ENCODE data around the gene RFX8. TPM values are rescaled to one million over a fixed set of nuclear protein-coding genes. Genes with fewer than 3 reads are reported as not detected.
"Not testable (repeated sequence)": the region's sequence is repeated elsewhere in the genome, so short reads cannot be mapped to it uniquely, and the experiment has no call there.

The RFX8 gene
- total RNA-seq, 1 experiment from 2014 or later: not detected

DNA sequence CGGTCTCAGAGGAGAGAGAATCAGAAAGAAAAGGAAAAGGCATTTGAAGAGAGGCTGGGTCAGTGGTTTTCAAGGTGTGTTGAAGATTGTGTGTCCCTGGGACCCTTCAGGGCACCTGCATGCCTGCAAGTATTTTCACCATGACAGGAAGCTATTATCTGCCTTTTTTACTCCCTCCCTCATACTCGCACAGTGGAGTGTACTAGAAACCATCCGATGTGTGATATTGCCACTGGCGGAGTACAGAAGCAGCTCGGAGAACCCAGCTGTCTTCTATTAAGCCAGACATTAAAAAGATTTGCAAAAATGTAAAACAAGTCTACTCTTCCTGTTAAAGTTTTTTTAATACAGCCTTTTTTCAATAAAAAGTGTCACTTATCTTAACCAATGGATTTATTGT, 33.7 kb upstream of the RFX8 start:
- TF ChIP-seq, protein P1, sequence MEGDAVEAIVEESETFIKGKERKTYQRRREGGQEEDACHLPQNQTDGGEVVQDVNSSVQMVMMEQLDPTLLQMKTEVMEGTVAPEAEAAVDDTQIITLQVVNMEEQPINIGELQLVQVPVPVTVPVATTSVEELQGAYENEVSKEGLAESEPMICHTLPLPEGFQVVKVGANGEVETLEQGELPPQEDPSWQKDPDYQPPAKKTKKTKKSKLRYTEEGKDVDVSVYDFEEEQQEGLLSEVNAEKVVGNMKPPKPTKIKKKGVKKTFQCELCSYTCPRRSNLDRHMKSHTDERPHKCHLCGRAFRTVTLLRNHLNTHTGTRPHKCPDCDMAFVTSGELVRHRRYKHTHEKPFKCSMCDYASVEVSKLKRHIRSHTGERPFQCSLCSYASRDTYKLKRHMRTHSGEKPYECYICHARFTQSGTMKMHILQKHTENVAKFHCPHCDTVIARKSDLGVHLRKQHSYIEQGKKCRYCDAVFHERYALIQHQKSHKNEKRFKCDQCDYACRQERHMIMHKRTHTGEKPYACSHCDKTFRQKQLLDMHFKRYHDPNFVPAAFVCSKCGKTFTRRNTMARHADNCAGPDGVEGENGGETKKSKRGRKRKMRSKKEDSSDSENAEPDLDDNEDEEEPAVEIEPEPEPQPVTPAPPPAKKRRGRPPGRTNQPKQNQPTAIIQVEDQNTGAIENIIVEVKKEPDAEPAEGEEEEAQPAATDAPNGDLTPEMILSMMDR (IDR thresholded peaks at IDR 0.05; ENCODE audit: insufficient read depth in 1 of 2, low read depth in 1 of 2, low read length in 1 of 2, severe bottlenecking in 1 of 2, unreplicated experiment in 1 of 2): no peak
- H3K4me1 ChIP-seq: no peaks in the 10 kb centered on the region
- ChIA-PET POLR2A (no interaction called here), CTCF (no interaction called here)
- no peak overlapping the region for H3K4me3 ChIP-seq (ENCODE audit: low read depth, low read length)
- H3K9me3 Mint-ChIP-seq (ENCODE audit: unreplicated experiment): no peaks in the 10 kb centered on the region
- no peaks in the 10 kb centered on the region for H3K36me3 ChIP-seq (ENCODE audit: control insufficient read depth, insufficient read depth, low read length)
- no peaks in the 10 kb centered on the region for H3K27me3 ChIP-seq (replicated peaks; ENCODE audit: control insufficient read depth, insufficient read depth, low read length)
- BruUV-seq (replicated peaks): no TSS peak
- no peak overlapping the region for H3K4me3 Mint-ChIP-seq (ENCODE audit: unreplicated experiment)
- no peaks in the 10 kb centered on the region for H3K9me3 ChIP-seq
- intact Hi-C loops (cut with micrococcal nuclease; ENCODE audit: unreplicated experiment): no loop called here
- no peaks in the 10 kb centered on the region for H3K4me1 Mint-ChIP-seq (ENCODE audit: low read depth, unreplicated experiment)
- H3K36me3 Mint-ChIP-seq (ENCODE audit: insufficient read depth, unreplicated experiment): no peaks in the 10 kb centered on the region
- H3K27me3 Mint-ChIP-seq (ENCODE audit: insufficient read depth, unreplicated experiment): no peaks in the 10 kb centered on the region
- no peak overlapping the region for H3K27ac Mint-ChIP-seq (ENCODE audit: unreplicated experiment)
- DNase-seq: no peak

DNA sequence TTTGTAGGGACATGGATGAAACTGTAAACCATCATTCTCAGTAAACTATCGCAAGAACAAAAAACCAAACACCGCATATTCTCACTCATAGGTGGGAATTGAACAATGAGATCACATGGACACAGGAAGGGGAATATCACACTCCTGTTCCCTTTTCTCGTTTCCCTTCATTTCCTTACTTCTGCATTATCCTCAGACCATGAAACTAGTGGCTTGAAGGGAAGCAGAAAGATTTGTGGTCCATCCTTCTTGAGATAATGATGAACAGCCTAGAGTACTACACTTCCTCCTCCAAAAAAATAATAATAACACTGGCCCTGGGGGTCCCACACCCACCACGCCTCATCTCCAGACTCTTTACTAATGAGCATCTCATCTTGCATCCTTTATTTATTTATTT, 30.4 kb upstream of the RFX8 start:
- H3K9me3 Mint-ChIP-seq (ENCODE audit: unreplicated experiment); H3K27ac Mint-ChIP-seq (ENCODE audit: unreplicated experiment); DNase-seq; H3K4me3 ChIP-seq (ENCODE audit: low read depth, low read length); H3K27me3 Mint-ChIP-seq (ENCODE audit: insufficient read depth, unreplicated experiment); H3K9me3 ChIP-seq; CTCF ChIA-PET; BruUV-seq (replicated peaks); H3K27me3 ChIP-seq (replicated peaks; ENCODE audit: control insufficient read depth, insufficient read depth, low read length); H3K4me3 Mint-ChIP-seq (ENCODE audit: unreplicated experiment); H3K4me1 Mint-ChIP-seq (ENCODE audit: low read depth, unreplicated experiment); H3K4me1 ChIP-seq; intact Hi-C loops (cut with micrococcal nuclease; ENCODE audit: unreplicated experiment); H3K36me3 Mint-ChIP-seq (ENCODE audit: insufficient read depth, unreplicated experiment); POLR2A ChIA-PET; H3K36me3 ChIP-seq (ENCODE audit: control insufficient read depth, insufficient read depth, low read length): not testable (repeated sequence)

DNA sequence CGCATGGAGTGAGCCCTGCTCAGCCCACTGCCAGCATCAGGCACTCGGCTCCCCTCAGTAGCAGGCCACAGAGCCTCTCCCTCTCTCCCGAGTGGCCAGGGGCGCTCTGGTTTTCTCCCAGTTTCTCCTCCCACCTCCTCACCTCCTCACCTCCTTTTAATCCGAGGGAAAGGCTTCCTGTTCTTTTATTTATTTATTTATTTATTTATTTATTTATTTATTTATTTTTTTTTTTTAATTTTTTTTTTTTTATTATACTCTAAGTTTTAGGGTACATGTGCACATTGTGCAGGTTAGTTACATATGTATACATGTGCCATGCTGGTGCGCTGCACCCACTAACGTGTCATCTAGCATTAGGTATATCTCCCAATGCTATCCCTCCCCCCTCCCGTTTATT, 29.8 kb upstream of the RFX8 start:
- intact Hi-C loops (cut with micrococcal nuclease; ENCODE audit: unreplicated experiment); H3K27me3 Mint-ChIP-seq (ENCODE audit: insufficient read depth, unreplicated experiment): not testable (repeated sequence)

DNA sequence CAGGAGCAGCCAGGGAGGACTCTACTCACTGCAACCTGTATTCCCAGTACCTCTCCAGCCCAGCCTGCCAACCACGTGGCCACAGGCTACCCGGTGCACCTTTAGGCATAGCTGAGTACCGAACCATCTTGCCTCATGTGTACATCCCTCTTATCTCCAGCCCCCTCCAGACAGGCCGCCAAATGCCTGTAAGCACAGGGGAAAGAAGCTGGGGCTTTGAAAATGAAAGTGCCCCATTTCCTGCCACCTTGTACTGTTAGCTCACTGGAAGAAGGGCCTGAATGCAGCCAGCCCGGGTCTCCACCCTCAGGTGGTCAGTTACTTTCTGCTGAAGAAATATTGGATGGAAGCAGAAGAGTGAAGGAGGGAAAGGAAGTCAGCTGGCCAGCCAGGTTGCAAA, 27.2 kb upstream of the RFX8 start:
- BruUV-seq (replicated peaks): no TSS peak
- POLR2A ChIA-PET: interaction anchor here (0.6 kb wide), 1 partner anchor 234 kb away, joined by 3 read pairs; no protein-coding TSS in a partner anchor

More for the DNA sequence above, 29.8 kb upstream of the RFX8 start:
- H3K36me3 ChIP-seq (ENCODE audit: control insufficient read depth, insufficient read depth, low read length); H3K27ac Mint-ChIP-seq (ENCODE audit: unreplicated experiment); H3K9me3 ChIP-seq; BruUV-seq (replicated peaks); CTCF ChIA-PET; H3K4me3 Mint-ChIP-seq (ENCODE audit: unreplicated experiment); POLR2A ChIA-PET; DNase-seq; H3K9me3 Mint-ChIP-seq (ENCODE audit: unreplicated experiment); H3K36me3 Mint-ChIP-seq (ENCODE audit: insufficient read depth, unreplicated experiment); H3K4me1 Mint-ChIP-seq (ENCODE audit: low read depth, unreplicated experiment); H3K4me1 ChIP-seq; H3K27me3 ChIP-seq (replicated peaks; ENCODE audit: control insufficient read depth, insufficient read depth, low read length); H3K4me3 ChIP-seq (ENCODE audit: low read depth, low read length): not testable (repeated sequence)

More for the DNA sequence above, 27.2 kb upstream of the RFX8 start:
- H3K4me1 Mint-ChIP-seq (ENCODE audit: low read depth, unreplicated experiment): no peaks in the 10 kb centered on the region
- no peaks in the 10 kb centered on the region for H3K9me3 Mint-ChIP-seq (ENCODE audit: unreplicated experiment)
- no peaks in the 10 kb centered on the region for H3K4me1 ChIP-seq
- H3K36me3 Mint-ChIP-seq (ENCODE audit: insufficient read depth, unreplicated experiment): no peaks in the 10 kb centered on the region
- no peaks in the 10 kb centered on the region for H3K9me3 ChIP-seq
- TF ChIP-seq, protein P1 (IDR thresholded peaks at IDR 0.05; ENCODE audit: insufficient read depth in 1 of 2, low read depth in 1 of 2, low read length in 1 of 2, severe bottlenecking in 1 of 2, unreplicated experiment in 1 of 2): no peak
- intact Hi-C loops (cut with micrococcal nuclease; ENCODE audit: unreplicated experiment): no loop called here
- H3K27ac Mint-ChIP-seq (ENCODE audit: unreplicated experiment): no peak overlapping the region
- CTCF ChIA-PET: interaction anchor here (0.6 kb wide), 1 partner anchor 83 kb away, joined by 3 read pairs; no protein-coding TSS in a partner anchor
- H3K27me3 Mint-ChIP-seq (ENCODE audit: insufficient read depth, unreplicated experiment): no peaks in the 10 kb centered on the region
- H3K27me3 ChIP-seq (replicated peaks; ENCODE audit: control insufficient read depth, insufficient read depth, low read length): no peaks in the 10 kb centered on the region
- H3K36me3 ChIP-seq (ENCODE audit: control insufficient read depth, insufficient read depth, low read length): no peaks in the 10 kb centered on the region
- no peak for DNase-seq
- H3K4me3 ChIP-seq (ENCODE audit: low read depth, low read length): no peak overlapping the region
- no peak overlapping the region for H3K4me3 Mint-ChIP-seq (ENCODE audit: unreplicated experiment)
